ENCODE measurements around the gene RAP2A. TPM values are rescaled to one million over a fixed set of nuclear protein-coding genes. Genes with fewer than 3 reads are reported as not detected.

The RAP2A gene
- total RNA-seq, 2 donors from 2014 or later = 7.5 to 11.6 TPM

DNA sequence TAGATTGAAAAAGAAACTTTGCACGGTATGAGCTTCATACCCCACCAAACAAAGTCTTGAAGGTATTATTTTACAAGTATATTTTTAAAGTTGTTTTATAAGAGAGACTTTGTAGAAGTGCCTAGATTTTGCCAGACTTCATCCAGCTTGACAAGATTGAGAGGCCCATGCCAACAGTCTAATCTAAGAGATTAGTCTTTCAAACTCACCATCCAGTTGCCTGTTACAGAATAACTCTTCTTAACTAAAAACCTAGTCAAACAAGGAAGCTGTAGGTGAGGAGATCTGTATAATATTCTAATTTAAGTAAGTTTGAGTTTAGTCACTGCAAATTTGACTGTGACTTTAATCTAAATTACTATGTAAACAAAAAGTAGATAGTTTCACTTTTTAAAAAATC is 41.9 kb upstream of the RAP2A start:
- TF ChIP-seq POLR2AphosphoS5 (IDR thresholded peaks at IDR 0.05) (no peak), POLR2A (IDR thresholded peaks at IDR 0.05) (no peak)
- TF ChIP-seq, protein P1, sequence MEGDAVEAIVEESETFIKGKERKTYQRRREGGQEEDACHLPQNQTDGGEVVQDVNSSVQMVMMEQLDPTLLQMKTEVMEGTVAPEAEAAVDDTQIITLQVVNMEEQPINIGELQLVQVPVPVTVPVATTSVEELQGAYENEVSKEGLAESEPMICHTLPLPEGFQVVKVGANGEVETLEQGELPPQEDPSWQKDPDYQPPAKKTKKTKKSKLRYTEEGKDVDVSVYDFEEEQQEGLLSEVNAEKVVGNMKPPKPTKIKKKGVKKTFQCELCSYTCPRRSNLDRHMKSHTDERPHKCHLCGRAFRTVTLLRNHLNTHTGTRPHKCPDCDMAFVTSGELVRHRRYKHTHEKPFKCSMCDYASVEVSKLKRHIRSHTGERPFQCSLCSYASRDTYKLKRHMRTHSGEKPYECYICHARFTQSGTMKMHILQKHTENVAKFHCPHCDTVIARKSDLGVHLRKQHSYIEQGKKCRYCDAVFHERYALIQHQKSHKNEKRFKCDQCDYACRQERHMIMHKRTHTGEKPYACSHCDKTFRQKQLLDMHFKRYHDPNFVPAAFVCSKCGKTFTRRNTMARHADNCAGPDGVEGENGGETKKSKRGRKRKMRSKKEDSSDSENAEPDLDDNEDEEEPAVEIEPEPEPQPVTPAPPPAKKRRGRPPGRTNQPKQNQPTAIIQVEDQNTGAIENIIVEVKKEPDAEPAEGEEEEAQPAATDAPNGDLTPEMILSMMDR (IDR thresholded peaks at IDR 0.05) = no peak
- intact Hi-C loops (cut with DNase I) = no loop called here
- Histone ChIP-seq H3K27ac (no peak overlapping the region), H3K4me1 (replicated peaks) (no peaks in the 10 kb centered on the region), H3K27me3 (replicated peaks; ENCODE audit: insufficient read depth) (no peaks in the 10 kb centered on the region), H3K36me3 (no peaks in the 10 kb centered on the region), H3K4me3 (no peak overlapping the region), H3K9me3 (no peaks in the 10 kb centered on the region)
- WGBS = 77% methylated on average over 1 of the region's 1 CpG
- no peak for DNase-seq (ENCODE audit: low spot score)

DNA sequence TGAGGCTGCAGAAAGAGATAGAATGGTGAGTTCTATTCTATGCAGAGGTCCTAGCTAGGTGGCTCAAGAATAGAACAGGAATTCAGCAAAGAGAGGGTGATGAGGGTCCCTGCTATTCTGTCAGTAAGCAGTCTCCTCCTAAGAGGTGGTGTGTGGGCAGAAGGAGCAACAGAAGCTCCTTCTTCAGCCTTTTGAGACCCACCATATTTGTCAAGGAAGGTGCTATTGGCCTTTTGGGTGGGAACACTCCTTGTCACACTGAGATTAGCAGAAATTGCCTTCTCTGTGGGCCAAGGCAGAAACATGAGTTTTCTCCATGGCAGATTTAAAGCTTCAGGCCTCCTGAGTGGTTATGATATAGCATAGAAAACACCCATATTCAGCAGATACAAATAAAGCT is 39.4 kb upstream of the RAP2A start:
- Histone ChIP-seq H3K4me3 (no peak overlapping the region), H3K27ac (no peak overlapping the region), H3K27me3 (replicated peaks; ENCODE audit: insufficient read depth) (no peaks in the 10 kb centered on the region), H3K36me3 (no peaks in the 10 kb centered on the region), H3K9me3 (no peaks in the 10 kb centered on the region), H3K4me1 (replicated peaks) (no peaks in the 10 kb centered on the region)
- TF ChIP-seq POLR2AphosphoS5 (IDR thresholded peaks at IDR 0.05) (no peak), POLR2A (IDR thresholded peaks at IDR 0.05) (no peak)
- TF ChIP-seq, protein P1 (IDR thresholded peaks at IDR 0.05) = no peak
- intact Hi-C loops (cut with DNase I) = no loop called here
- no peak for DNase-seq (ENCODE audit: low spot score)

DNA sequence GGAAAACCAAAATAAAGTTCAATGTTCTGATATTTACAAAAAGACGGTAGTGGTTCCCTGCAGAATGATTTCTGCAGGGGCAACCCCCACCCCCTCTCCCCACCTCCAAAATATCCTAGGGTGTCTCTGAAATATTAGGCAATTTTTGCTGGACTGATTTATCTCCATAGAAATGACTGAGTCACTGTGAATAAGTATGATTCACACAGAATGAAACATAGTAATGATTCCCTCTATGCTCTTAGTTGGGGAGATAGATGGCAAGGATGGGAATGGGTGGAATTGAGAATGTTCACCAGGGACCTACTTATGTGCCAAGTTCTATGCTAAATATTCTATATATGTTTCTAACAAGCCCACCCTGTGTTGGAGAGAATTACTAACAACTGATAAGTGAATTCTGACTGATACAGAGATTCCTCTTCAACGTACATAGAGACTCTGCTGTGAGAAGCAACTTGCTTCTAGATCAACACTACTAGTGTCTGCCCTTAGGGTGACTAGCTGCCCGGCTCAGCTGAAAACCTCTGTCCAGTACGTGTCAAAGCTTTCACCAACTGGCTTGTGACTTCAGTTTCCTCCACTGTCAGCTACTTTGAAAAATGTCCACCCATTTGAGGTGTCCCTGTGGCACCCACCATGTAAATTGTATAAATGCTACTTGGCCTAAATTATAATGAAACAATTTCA is 38.4 kb upstream of the RAP2A start:
- DNase-seq (ENCODE audit: low spot score) = no peak
- no peak overlapping the region for H3K4me3 ChIP-seq
- 89% methylated on average over 4 of the region's 4 CpGs for WGBS
- H3K27ac ChIP-seq = no peak overlapping the region
- no peaks in the 10 kb centered on the region for H3K27me3 ChIP-seq (replicated peaks; ENCODE audit: insufficient read depth)
- H3K4me1 ChIP-seq (replicated peaks) = no peaks in the 10 kb centered on the region
- TF ChIP-seq, protein P1 (IDR thresholded peaks at IDR 0.05) = no peak
- TF ChIP-seq POLR2AphosphoS5 (IDR thresholded peaks at IDR 0.05) (no peak), POLR2A (IDR thresholded peaks at IDR 0.05) (no peak)
- H3K9me3 ChIP-seq = no peaks in the 10 kb centered on the region
- intact Hi-C loops (cut with DNase I) = no loop called here
- no peaks in the 10 kb centered on the region for H3K36me3 ChIP-seq

DNA sequence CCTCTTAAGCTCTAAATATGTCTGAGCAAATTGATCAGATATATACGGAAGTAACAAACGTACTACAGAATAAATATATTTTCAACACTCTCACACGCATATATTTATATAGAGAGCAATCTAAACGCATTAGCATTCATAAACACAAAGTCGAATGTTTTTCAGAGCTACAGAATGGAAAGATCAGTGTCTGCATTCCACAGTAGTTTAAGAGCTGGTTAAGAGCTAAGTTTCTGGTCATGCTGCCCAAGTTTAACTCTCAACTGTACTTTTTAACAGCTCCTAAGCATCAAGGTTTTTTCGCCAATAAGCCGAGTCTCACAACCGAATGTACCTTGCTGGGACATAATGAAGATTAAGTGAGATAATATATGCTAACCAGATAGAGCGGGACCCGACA is 36.7 kb upstream of the RAP2A start:
- 50% methylated on average over 10 of the region's 10 CpGs for WGBS
- intact Hi-C loops (cut with DNase I) = no loop called here
- no peaks in the 10 kb centered on the region for H3K4me1 ChIP-seq (replicated peaks)
- H3K27me3 ChIP-seq (replicated peaks; ENCODE audit: insufficient read depth) = no peaks in the 10 kb centered on the region
- no peak for DNase-seq (ENCODE audit: low spot score)
- no peak for TF ChIP-seq POLR2AphosphoS5 (IDR thresholded peaks at IDR 0.05)
- no peak overlapping the region for H3K4me3 ChIP-seq
- no peak overlapping the region for H3K27ac ChIP-seq
- no peaks in the 10 kb centered on the region for H3K36me3 ChIP-seq
- no peaks in the 10 kb centered on the region for H3K9me3 ChIP-seq

DNA sequence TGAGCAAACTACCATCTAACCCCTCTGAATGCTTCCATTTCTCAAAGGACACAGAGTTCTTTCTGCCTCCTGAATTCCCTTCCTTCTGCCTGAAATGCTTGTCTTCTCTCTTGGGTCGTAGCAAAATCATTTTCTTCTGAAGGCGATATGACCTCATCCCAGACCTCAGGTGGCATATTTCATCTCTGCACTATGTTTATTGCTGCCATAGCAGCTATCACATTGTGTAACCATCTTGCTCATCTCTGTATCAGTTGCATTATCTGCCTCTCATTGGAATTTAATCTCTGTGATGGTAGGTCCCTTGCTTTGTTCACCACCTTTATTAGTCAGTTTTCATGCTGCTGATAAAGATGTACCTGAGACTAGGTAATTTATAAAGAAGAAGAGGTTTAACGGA is 32.5 kb upstream of the RAP2A start:
- no peaks in the 10 kb centered on the region for H3K4me1 ChIP-seq (replicated peaks)
- no peak for TF ChIP-seq POLR2AphosphoS5 (IDR thresholded peaks at IDR 0.05)
- TF ChIP-seq, protein P1 (IDR thresholded peaks at IDR 0.05) = no peak
- no peak for TF ChIP-seq POLR2A (IDR thresholded peaks at IDR 0.05)
- no peak overlapping the region for H3K27ac ChIP-seq
- intact Hi-C loops (cut with DNase I) = no loop called here
- H3K9me3 ChIP-seq = no peaks in the 10 kb centered on the region
- no peak for DNase-seq (ENCODE audit: low spot score)
- no peaks in the 10 kb centered on the region for H3K36me3 ChIP-seq
- WGBS = 61% methylated on average over 3 of the region's 3 CpGs
- H3K4me3 ChIP-seq = no peak overlapping the region
- H3K27me3 ChIP-seq (replicated peaks; ENCODE audit: insufficient read depth) = no peaks in the 10 kb centered on the region

All from prostate gland (tissue), 2 donors.